ENCODE results near the gene CTCF. TPM values are rescaled to one million over a fixed set of nuclear protein-coding genes. Genes with fewer than 3 reads are reported as not detected.

CTCF gene
- total and polyA plus RNA-seq, 2 experiments from 2014 or later: 64.5 to 72.3 TPM

DNA sequence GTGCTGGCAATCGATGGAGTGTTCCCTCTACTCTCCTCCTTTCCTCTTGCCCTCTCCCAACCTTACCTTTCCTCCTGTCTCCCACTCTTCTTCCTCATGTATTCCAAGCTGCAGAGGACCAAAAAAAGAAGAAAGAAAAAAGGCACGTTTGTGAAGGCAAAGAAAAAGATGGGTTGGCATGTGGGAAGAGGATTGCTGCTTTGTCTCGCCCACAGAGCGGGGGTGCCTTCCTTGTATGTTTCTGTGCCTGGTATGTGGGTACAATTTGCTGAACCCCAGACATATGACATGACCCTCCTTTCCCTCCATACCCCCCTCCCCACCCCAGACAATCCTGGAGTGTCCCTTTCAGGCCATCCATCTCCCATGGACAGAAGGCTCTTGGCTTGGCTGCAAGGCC lies 13.1 kb upstream of the CTCF start:
- no peak overlapping the region for H3K27ac Mint-ChIP-seq
- peaks cover 3% of the 10 kb centered on the region; the same call in 1 of the 2 replicates for H3F3A ChIP-seq (replicated peaks; ENCODE audit: low read depth)
- H3K27ac ChIP-seq (ENCODE audit: low read depth): no peak overlapping the region
- no peak overlapping the region for H3K4me2 ChIP-seq
- no peak overlapping the region for H3K4me3 ChIP-seq
- H3K4me3 Mint-ChIP-seq: no peak overlapping the region
- no peaks in the 10 kb centered on the region for H3K36me3 ChIP-seq (ENCODE audit: insufficient read depth)
- TF ChIP-seq REST (IDR thresholded peaks at IDR 0.05; ENCODE audit: unreplicated experiment): no peak
- TF ChIP-seq STAT1 (IDR thresholded peaks at IDR 0.05; ENCODE audit: unreplicated experiment): no peak
- no peak for TF ChIP-seq POLR2AphosphoS5 (IDR thresholded peaks at IDR 0.05; ENCODE audit: low read depth)
- no peak for TF ChIP-seq EZH2 (IDR thresholded peaks at IDR 0.05; ENCODE audit: low read depth, unreplicated experiment)
- TF ChIP-seq NANOG (IDR thresholded peaks at IDR 0.05; ENCODE audit: borderline replicate concordance): no peak
- no peak for TF ChIP-seq CREB1 (CRISPR knock-in tag; IDR thresholded peaks at IDR 0.05; ENCODE audit: low read depth)
- TF ChIP-seq EZH2phosphoT487 (IDR thresholded peaks at IDR 0.05; ENCODE audit: unreplicated experiment): no peak
- TF ChIP-seq ZNF462 (CRISPR knock-in tag; IDR thresholded peaks at IDR 0.05): no peak
- TF ChIP-seq ZNF331 (CRISPR knock-in tag; IDR thresholded peaks at IDR 0.05; ENCODE audit: low read depth): no peak
- TF ChIP-seq, protein P1, sequence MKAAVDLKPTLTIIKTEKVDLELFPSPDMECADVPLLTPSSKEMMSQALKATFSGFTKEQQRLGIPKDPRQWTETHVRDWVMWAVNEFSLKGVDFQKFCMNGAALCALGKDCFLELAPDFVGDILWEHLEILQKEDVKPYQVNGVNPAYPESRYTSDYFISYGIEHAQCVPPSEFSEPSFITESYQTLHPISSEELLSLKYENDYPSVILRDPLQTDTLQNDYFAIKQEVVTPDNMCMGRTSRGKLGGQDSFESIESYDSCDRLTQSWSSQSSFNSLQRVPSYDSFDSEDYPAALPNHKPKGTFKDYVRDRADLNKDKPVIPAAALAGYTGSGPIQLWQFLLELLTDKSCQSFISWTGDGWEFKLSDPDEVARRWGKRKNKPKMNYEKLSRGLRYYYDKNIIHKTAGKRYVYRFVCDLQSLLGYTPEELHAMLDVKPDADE (IDR thresholded peaks at IDR 0.05): no peak
- no peak for TF ChIP-seq JUNB (IDR thresholded peaks at IDR 0.05; ENCODE audit: unreplicated experiment)
- no peak for TF ChIP-seq ZNF114 (CRISPR knock-in tag; IDR thresholded peaks at IDR 0.05)
- no peak for TF ChIP-seq CTCF (conservative IDR thresholded peaks at IDR 0.05; ENCODE audit: low read depth in 2 of 2)
- H3K27me3 ChIP-seq (ENCODE audit: insufficient read depth): no peaks in the 10 kb centered on the region
- peaks cover 23% of the 10 kb centered on the region for H3K4me1 Mint-ChIP-seq
- H3K9me3 Mint-ChIP-seq: no peaks in the 10 kb centered on the region; the same call in 2 of the 3 replicates
- peaks cover 22% of the 10 kb centered on the region for H3K27me3 Mint-ChIP-seq (ENCODE audit: insufficient read depth, low read depth, poor library complexity)
- no peaks in the 10 kb centered on the region for H3K9me2 ChIP-seq (ENCODE audit: insufficient read depth)
- no peaks in the 10 kb centered on the region; the same call in 2 of the 3 replicates for H3K36me3 Mint-ChIP-seq (ENCODE audit: low read depth)
- no peak for ATAC-seq
- no peak overlapping the region for H2AFZ ChIP-seq
- H4K20me1 ChIP-seq (replicated peaks; ENCODE audit: insufficient read depth): peaks cover 13% of the 10 kb centered on the region
- DNase-seq (ENCODE audit: low spot score): no peak
- H3K4me1 ChIP-seq (ENCODE audit: insufficient read depth): no peaks in the 10 kb centered on the region; the same call in 1 of the 2 replicates
- peaks cover 3% of the 10 kb centered on the region; the same call in 1 of the 2 replicates for H3K79me2 ChIP-seq (replicated peaks; ENCODE audit: insufficient read depth)
